HCT116 (cell line): ENCODE measurements around the gene MAN1A1. TPM values are rescaled to one million over a fixed set of nuclear protein-coding genes. Genes with fewer than 3 reads are reported as not detected.

Experiments
- ATAC-seq: fragments of 200-7000 bp; cut with Tn5 transposase; 2 replicates; pipeline ENCODE4 v1.9.1; 2020; ENCODE audit warnings: mild to moderate bottlenecking, moderate library complexity
- BruUV-seq: library from RNA; stranded (reverse); fragments of 400-500 nt; replicated peaks from 2 replicates; lab custom pipeline; 2021; lab: Mats Ljungman, UMichigan
- CTCF ChIA-PET: fragments of 300-600 bp; sonication (Branson Sonifier 250); formaldehyde crosslinking; loops from one replicate; lab custom pipeline; 2021; ENCODE audit warnings: antibody characterized with exemption; lab: Charles Lee
- POLR2A ChIA-PET: fragments of 300-600, 350-600 bp; sonication (Branson Sonifier 250); formaldehyde crosslinking; loops from one replicate; lab custom pipeline; 2021; ENCODE audit warnings: antibody characterized with exemption; lab: Charles Lee
- RAD21 ChIA-PET, 2 experiments: fragments of 300-600 bp; sonication (Branson Sonifier 250); formaldehyde crosslinking; loops; one replicate each; lab custom pipeline; 2023; ENCODE audit warnings: low total read pairs in 2 of 2; ENCODE audit not compliant: uncharacterized antibody in 2 of 2, unreplicated experiment in 2 of 2, low non-redundant PET in 1 of 2; lab: Charles Lee
- DNase-seq: peaks from one replicate; pipeline ENCODE4 v3.0.0-alpha.2; 2010; ENCODE audit warnings: low read depth, low spot score
- H2AFZ ChIP-seq: fragments of 200-600 bp; shearing (Covaris generic), sonication (generic); 2 replicates; pipeline ENCODE4 v1.6.1; 2017; ENCODE audit warnings: low read depth, mixed run types, mixed read lengths, antibody characterized with exemption, low read length; ENCODE audit not compliant: poor library complexity, severe bottlenecking
- H3K27ac ChIP-seq: 2 replicates; pipeline ENCODE4 v1.5.1; 2012; ENCODE audit warnings: low read depth, low read length
- H3K27me3 ChIP-seq: fragments of 200-600 bp; sonication (generic); 2 replicates; pipeline ENCODE4 v1.6.1; 2016; ENCODE audit warnings: mixed run types, low read length, mixed read lengths; ENCODE audit not compliant: insufficient read depth
- H3K36me3 ChIP-seq, 2 experiments: fragments of 200-500 bp in 1 of 2; fragments of 200-600 bp in 1 of 2; sonication (Bioruptor generic) in 1 of 2; sonication (generic) in 1 of 2; 2 replicates each; pipeline versions ENCODE4 v1.5.1 to v1.6.1; 2014 to 2016; ENCODE audit warnings: low read length in 2 of 2, inconsistent platforms in 1 of 2, mixed read lengths in 1 of 2, mixed run types in 1 of 2; ENCODE audit not compliant: insufficient read depth in 2 of 2, control insufficient read depth in 1 of 2
- H3K4me1 ChIP-seq, 2 experiments: fragments of 200-600 bp in 1 of 2; sonication (generic) in 1 of 2; 2 replicates each; pipeline versions ENCODE4 v1.5.1 to v1.6.1; 2012 to 2017; ENCODE audit warnings: low read length in 2 of 2, inconsistent platforms in 1 of 2, mild to moderate bottlenecking in 1 of 2, mixed read lengths in 1 of 2, mixed run types in 1 of 2, moderate library complexity in 1 of 2; ENCODE audit not compliant: insufficient read depth in 2 of 2, control insufficient read depth in 1 of 2
- H3K4me2 ChIP-seq: fragments of 200-600 bp; sonication (generic); 2 replicates; pipeline ENCODE4 v1.6.1; 2017; ENCODE audit warnings: mixed run types, low read length, mixed read lengths
- H3K4me3 ChIP-seq, 2 experiments: fragments of 200-600 bp in 1 of 2; sonication (generic) in 1 of 2; replicated peaks in 1 of 2; 2 replicates each; pipeline ENCODE4 v1.5.1; 2011 to 2016; ENCODE audit warnings: low read length in 2 of 2, control low read depth in 1 of 2, low read depth in 1 of 2, mild to moderate bottlenecking in 1 of 2, mixed read lengths in 1 of 2, mixed run types in 1 of 2
- H3K79me2 ChIP-seq: fragments of 200-600 bp; sonication (generic); 2 replicates; pipeline ENCODE4 v1.6.1; 2017; ENCODE audit warnings: mild to moderate bottlenecking, mixed run types, low read length, moderate library complexity, mixed read lengths; ENCODE audit not compliant: insufficient read depth
- H3K9ac ChIP-seq: fragments of 200-600 bp; sonication (generic); 2 replicates; pipeline ENCODE4 v1.6.1; 2016; ENCODE audit warnings: low read length, mixed read lengths
- H3K9me2 ChIP-seq: fragments of 200-600 bp; sonication (generic), shearing (Covaris generic); 2 replicates; pipeline ENCODE4 v1.6.1; 2017; ENCODE audit warnings: mixed run types, mild to moderate bottlenecking, moderate library complexity; ENCODE audit not compliant: insufficient read depth
- H3K9me3 ChIP-seq, 2 experiments: fragments of 200-500 bp in 1 of 2; fragments of 200-600 bp in 1 of 2; sonication (Bioruptor generic) in 1 of 2; sonication (generic) in 1 of 2; 2 replicates each; pipeline ENCODE4 v1.6.1; 2014 to 2017; ENCODE audit warnings: low read length in 2 of 2, mixed read lengths in 2 of 2, inconsistent platforms in 1 of 2, low read depth in 1 of 2, mild to moderate bottlenecking in 1 of 2, mixed run types in 1 of 2, moderate library complexity in 1 of 2; ENCODE audit not compliant: control insufficient read depth in 1 of 2, insufficient read depth in 1 of 2
- H4K20me1 ChIP-seq: fragments of 200-600 bp; sonication (generic), shearing (Covaris generic); 2 replicates; pipeline ENCODE4 v1.6.1; 2017; ENCODE audit warnings: mixed run types, mild to moderate bottlenecking, moderate library complexity; ENCODE audit not compliant: insufficient read depth
- CBX3 ChIP-seq: IDR thresholded peaks from 2 replicates; pipeline ENCODE4 v1.6.1; 2012; ENCODE audit warnings: low read depth
- EGR1 ChIP-seq: IDR thresholded peaks from 2 replicates; pipeline ENCODE4 v1.6.1; 2012; ENCODE audit warnings: low read depth
- ELF1 ChIP-seq: IDR thresholded peaks from 2 replicates; pipeline ENCODE4 v1.6.1; 2012; ENCODE audit warnings: low read depth, borderline replicate concordance
- EZH2 ChIP-seq: fragments of 200-600 bp; sonication (generic); IDR thresholded peaks from 2 replicates; pipeline ENCODE4 v1.6.1; 2017; ENCODE audit warnings: antibody characterized with exemption, mixed run types
- EZH2phosphoT487 ChIP-seq: fragments of 200-600 bp; IDR thresholded peaks from 2 replicates; pipeline ENCODE4 v1.6.1; 2018; ENCODE audit warnings: antibody characterized with exemption, borderline replicate concordance
- FOSL1 ChIP-seq: IDR thresholded peaks from 2 replicates; pipeline ENCODE4 v1.6.1; 2012; ENCODE audit warnings: low read depth
- JUND ChIP-seq: IDR thresholded peaks from 2 replicates; pipeline ENCODE4 v1.6.1; 2012
- MAX ChIP-seq: IDR thresholded peaks from 2 replicates; pipeline ENCODE4 v1.6.1; 2012
- POLR2A ChIP-seq: IDR thresholded peaks from 2 replicates; pipeline ENCODE4 v1.7.0; 2011; ENCODE audit warnings: borderline replicate concordance; ENCODE audit not compliant: insufficient read depth, insufficient read length; ENCODE audit errors: extremely low read depth
- POLR2AphosphoS5 ChIP-seq: IDR thresholded peaks from 2 replicates; pipeline ENCODE4 v1.6.1; 2011; ENCODE audit warnings: mild to moderate bottlenecking, low read depth, low read length, moderate library complexity
- RAD21 ChIP-seq: IDR thresholded peaks from 2 replicates; pipeline ENCODE4 v1.6.1; 2012; ENCODE audit warnings: low read depth, mild to moderate bottlenecking
- SIN3A ChIP-seq: IDR thresholded peaks from 2 replicates; pipeline ENCODE4 v1.6.1; 2012; ENCODE audit warnings: low read depth
- SP1 ChIP-seq: IDR thresholded peaks from 2 replicates; pipeline ENCODE4 v1.6.1; 2012; ENCODE audit warnings: low read depth
- SRF ChIP-seq: IDR thresholded peaks from 2 replicates; pipeline ENCODE4 v1.6.1; 2012; ENCODE audit warnings: low read depth
- TCF7L2 ChIP-seq: IDR thresholded peaks from 2 replicates; pipeline ENCODE4 v1.7.0; 2011; ENCODE audit warnings: borderline replicate concordance, inconsistent platforms; ENCODE audit not compliant: insufficient read depth, insufficient read length; ENCODE audit errors: extremely low read depth
- YY1 ChIP-seq: IDR thresholded peaks from 2 replicates; pipeline ENCODE4 v1.6.1; 2011; ENCODE audit warnings: low read length, low read depth, moderate library complexity, mild to moderate bottlenecking; ENCODE audit not compliant: insufficient replicate concordance; ENCODE audit errors: extremely low read depth
- ZFX ChIP-seq: fragments of 450-650 bp; IDR thresholded peaks from 2 replicates; pipeline ENCODE4 v1.6.1; 2017
- intact Hi-C: fragments of 100-400 bp; cut with micrococcal nuclease; formaldehyde crosslinking; loops from 2 replicates; pipeline ENCODE4 v1.10.0; 2022
- total RNA-seq: library from RNA; stranded (reverse); gene quantifications from one replicate; pipeline ENCODE4 v1.2.1, GENCODE V29; 2021; ENCODE audit not compliant: unreplicated experiment
- TF ChIP-seq, protein P1 (sequence below): IDR thresholded peaks from 2 replicates; pipeline ENCODE4 v1.6.1; 2011; ENCODE audit warnings: mild to moderate bottlenecking, low read length, moderate library complexity; ENCODE audit not compliant: insufficient replicate concordance; ENCODE audit errors: extremely low read depth
- TF ChIP-seq, protein P2 (sequence below): IDR thresholded peaks from 2 replicates; pipeline ENCODE4 v1.6.1; 2012
- TF ChIP-seq, protein P3 (sequence below), 3 experiments: fragments of 200-600 bp in 1 of 3; sonication (generic) in 1 of 3; IDR thresholded peaks in 2 of 3; conservative IDR thresholded peaks in 1 of 3; 2 replicates each; pipeline ENCODE4 v1.5.1; 2012 to 2017; ENCODE audit warnings: low read depth in 2 of 3, low read length in 2 of 3, antibody characterized with exemption in 1 of 3, borderline replicate concordance in 1 of 3, control low read depth in 1 of 3, mild to moderate bottlenecking in 1 of 3, mixed read lengths in 1 of 3, mixed run types in 1 of 3, moderate library complexity in 1 of 3; ENCODE audit not compliant: insufficient read depth in 1 of 3

Gene MAN1A1
- total RNA-seq, 1 experiment from 2014 or later = 46.0 TPM

GRCh38 chr6:119205911-119206618 lies 143.5 kb downstream of the MAN1A1 start:
- Histone ChIP-seq H3K9ac (no peak overlapping the region), H3K9me2 (no peaks in the 10 kb centered on the region), H3K9me3 (no peaks in the 10 kb centered on the region), H2AFZ (no peak overlapping the region), H3K4me3 (no peak overlapping the region), H3K79me2 (no peaks in the 10 kb centered on the region), H3K4me1 (peaks cover 13 to 32% of the 10 kb centered on the region in 2 experiments), H3K36me3 (peaks cover 0 to 6% of the 10 kb centered on the region in 2 experiments; a peak in 1 of 4 replicates), H3K27ac (no peak overlapping the region), H4K20me1 (no peaks in the 10 kb centered on the region), H3K27me3 (no peaks in the 10 kb centered on the region), H3K4me2 (no peak overlapping the region)
- ChIA-PET RAD21 (no interaction called here), POLR2A (no interaction called here), CTCF (no interaction called here)
- TF ChIP-seq EZH2phosphoT487 (no peak), YY1 (no peak), SIN3A (no peak), CBX3 (no peak), MAX (no peak), EGR1 (no peak), TCF7L2 (no peak), POLR2AphosphoS5 (no peak), EZH2 (no peak), SRF (no peak), SP1 (no peak), JUND (no peak), RAD21 (no peak), ZFX (no peak), ELF1 (no peak), FOSL1 (no peak), POLR2A (no peak)
- TF ChIP-seq, protein P1, sequence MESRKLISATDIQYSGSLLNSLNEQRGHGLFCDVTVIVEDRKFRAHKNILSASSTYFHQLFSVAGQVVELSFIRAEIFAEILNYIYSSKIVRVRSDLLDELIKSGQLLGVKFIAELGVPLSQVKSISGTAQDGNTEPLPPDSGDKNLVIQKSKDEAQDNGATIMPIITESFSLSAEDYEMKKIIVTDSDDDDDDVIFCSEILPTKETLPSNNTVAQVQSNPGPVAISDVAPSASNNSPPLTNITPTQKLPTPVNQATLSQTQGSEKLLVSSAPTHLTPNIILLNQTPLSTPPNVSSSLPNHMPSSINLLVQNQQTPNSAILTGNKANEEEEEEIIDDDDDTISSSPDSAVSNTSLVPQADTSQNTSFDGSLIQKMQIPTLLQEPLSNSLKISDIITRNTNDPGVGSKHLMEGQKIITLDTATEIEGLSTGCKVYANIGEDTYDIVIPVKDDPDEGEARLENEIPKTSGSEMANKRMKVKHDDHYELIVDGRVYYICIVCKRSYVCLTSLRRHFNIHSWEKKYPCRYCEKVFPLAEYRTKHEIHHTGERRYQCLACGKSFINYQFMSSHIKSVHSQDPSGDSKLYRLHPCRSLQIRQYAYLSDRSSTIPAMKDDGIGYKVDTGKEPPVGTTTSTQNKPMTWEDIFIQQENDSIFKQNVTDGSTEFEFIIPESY = no peak
- TF ChIP-seq, protein P2, sequence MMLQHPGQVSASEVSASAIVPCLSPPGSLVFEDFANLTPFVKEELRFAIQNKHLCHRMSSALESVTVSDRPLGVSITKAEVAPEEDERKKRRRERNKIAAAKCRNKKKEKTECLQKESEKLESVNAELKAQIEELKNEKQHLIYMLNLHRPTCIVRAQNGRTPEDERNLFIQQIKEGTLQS = no peak
- TF ChIP-seq, protein P3, sequence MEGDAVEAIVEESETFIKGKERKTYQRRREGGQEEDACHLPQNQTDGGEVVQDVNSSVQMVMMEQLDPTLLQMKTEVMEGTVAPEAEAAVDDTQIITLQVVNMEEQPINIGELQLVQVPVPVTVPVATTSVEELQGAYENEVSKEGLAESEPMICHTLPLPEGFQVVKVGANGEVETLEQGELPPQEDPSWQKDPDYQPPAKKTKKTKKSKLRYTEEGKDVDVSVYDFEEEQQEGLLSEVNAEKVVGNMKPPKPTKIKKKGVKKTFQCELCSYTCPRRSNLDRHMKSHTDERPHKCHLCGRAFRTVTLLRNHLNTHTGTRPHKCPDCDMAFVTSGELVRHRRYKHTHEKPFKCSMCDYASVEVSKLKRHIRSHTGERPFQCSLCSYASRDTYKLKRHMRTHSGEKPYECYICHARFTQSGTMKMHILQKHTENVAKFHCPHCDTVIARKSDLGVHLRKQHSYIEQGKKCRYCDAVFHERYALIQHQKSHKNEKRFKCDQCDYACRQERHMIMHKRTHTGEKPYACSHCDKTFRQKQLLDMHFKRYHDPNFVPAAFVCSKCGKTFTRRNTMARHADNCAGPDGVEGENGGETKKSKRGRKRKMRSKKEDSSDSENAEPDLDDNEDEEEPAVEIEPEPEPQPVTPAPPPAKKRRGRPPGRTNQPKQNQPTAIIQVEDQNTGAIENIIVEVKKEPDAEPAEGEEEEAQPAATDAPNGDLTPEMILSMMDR (IDR thresholded peaks at IDR 0.05 in 2 of 3, conservative IDR thresholded peaks at IDR 0.05 in 1 of 3; ENCODE audit: borderline replicate concordance in 1 of 3, insufficient read depth in 1 of 3, low read depth in 2 of 3, low read length in 2 of 3) = no peak
- intact Hi-C loops = no loop called here
- DNase-seq (no peak), ATAC-seq (no peak)
- BruUV-seq = no TSS peak
